Placental epithelial cell (primary cell): ENCODE data around the gene OR2T34. TPM values are rescaled to one million over a fixed set of nuclear protein-coding genes. Genes with fewer than 3 reads are reported as not detected.

Experiments used
- small RNA-seq: library from RNA; depleted of rRNA; stranded (forward); fragments of <200 nt; gene quantifications from one replicate; pipeline ENCODE3, GENCODE V24; 2012
- total RNA-seq: library from RNA; depleted of rRNA; stranded (reverse); fragments of >200 nt; gene quantifications from 2 replicates; pipeline ENCODE4 v1.2.3, GENCODE V29; 2012

Gene OR2T34
- 9.8 and 12.4 TPM in 2 replicates for total RNA-seq

GRCh38 chr1:248574657-248575056 lies at the start of gene OR2T34:
TSS of gene OR2T34 (minus strand) at chr1:248574757. CDS start at chr1:248574757, 0 bp downstream.

GRCh38 chr1:248597589-248597988 lies 23.0 kb upstream of the OR2T34 start, which contains the start of gene OR2T10:
TSS of gene OR2T10 (minus strand) at chr1:248597700. CDS start at chr1:248593768, 3,932 bp downstream.

GRCh38 chr1:248562672-248563071 lies 11.9 kb downstream of the OR2T34 start, which contains the start of gene OR2T29:
TSS of gene OR2T29 (minus strand) at chr1:248562772. CDS start at chr1:248559491, 3,281 bp downstream.

Small RNAs within 50 kb of the gene (small RNA-seq; reads per million reads assigned to genes)
- gene RF00019: not detected

Other genes with a start within 250 kb of the OR2T34 start
- gene OR14C36, start 226.0 kb downstream of the OR2T34 start, total RNA-seq: not detected in 2 replicates
- not detected in 2 replicates for gene OR2T4, start 213.1 kb downstream of the OR2T34 start, total RNA-seq
- not detected in 2 replicates for gene OR2T6, start 199.0 kb downstream of the OR2T34 start, total RNA-seq
- not detected in 2 replicates for gene OR2T1, start 171.7 kb downstream of the OR2T34 start, total RNA-seq
- gene OR2T2, start 129.1 kb downstream of the OR2T34 start, total RNA-seq: 9.0 and 16.1 TPM in 2 replicates
- 0.65 and 0.79 TPM in 2 replicates for gene OR2T3, start 101.4 kb downstream of the OR2T34 start, total RNA-seq
- gene OR2T5, start 86.2 kb downstream of the OR2T34 start, total RNA-seq: 1.4 and 2.7 TPM in 2 replicates
- gene OR2G6, start 66.7 kb downstream of the OR2T34 start, total RNA-seq: 4.3 and 13.2 TPM in 2 replicates
- gene OR2T29, start 12.0 kb downstream of the OR2T34 start, total RNA-seq: 9.4 and 19.7 TPM in 2 replicates
- gene OR2T10, start 22.9 kb upstream of the OR2T34 start, total RNA-seq: 9.8 and 22.2 TPM in 2 replicates
- gene OR2T11, start 60.3 kb upstream of the OR2T34 start, total RNA-seq: 7.0 and 8.2 TPM in 2 replicates
- 2.4 and 4.9 TPM in 2 replicates for gene OR2T35, start 70.5 kb upstream of the OR2T34 start, total RNA-seq
- gene OR2T27, start 80.8 kb upstream of the OR2T34 start, total RNA-seq: not detected in 2 replicates
- gene OR14I1, start 128.0 kb upstream of the OR2T34 start, total RNA-seq: 0.76 TPM in 1 of 2 replicates, not detected in the other
- gene LYPD8, start 181.0 kb upstream of the OR2T34 start, total RNA-seq: 0.22 TPM in 1 of 2 replicates, not detected in the other